HFFc6 (cell line): ENCODE data around the gene KRTAP2-4. TPM values are rescaled to one million over a fixed set of nuclear protein-coding genes. Genes with fewer than 3 reads are reported as not detected.
"Not testable (repeated sequence)": the region's sequence is repeated elsewhere in the genome, so short reads cannot be mapped to it uniquely, and the experiment has no call there.

ENCODE experiments used
- DNase-seq: peaks from one replicate; pipeline ENCODE4 v3.0.0-alpha.2; 2018
- H3K27ac Mint-ChIP-seq: 2 replicates; pipeline ENCODE4 v1.8.0; 2020; ENCODE audit warnings: mild to moderate bottlenecking, mixed read lengths
- H3K27me3 Mint-ChIP-seq: 2 replicates; pipeline ENCODE4 v1.8.0; 2021; ENCODE audit warnings: mild to moderate bottlenecking, moderate library complexity, mixed read lengths; ENCODE audit not compliant: insufficient read depth
- H3K36me3 Mint-ChIP-seq: 2 replicates; pipeline ENCODE4 v1.8.0; 2021; ENCODE audit warnings: low read depth, mixed read lengths
- H3K4me1 Mint-ChIP-seq: 2 replicates; pipeline ENCODE4 v1.8.0; 2020; ENCODE audit warnings: low read depth, mixed read lengths
- H3K4me3 Mint-ChIP-seq: 2 replicates; pipeline ENCODE4 v1.8.0; 2020; ENCODE audit warnings: mild to moderate bottlenecking, moderate library complexity, mixed read lengths
- H3K9me3 Mint-ChIP-seq: 2 replicates; pipeline ENCODE4 v1.8.0; 2020; ENCODE audit warnings: mild to moderate bottlenecking, mixed read lengths
- CTCF ChIP-seq: fragments of 200-600 bp; sonication (generic); IDR thresholded peaks from 2 replicates; pipeline ENCODE4 v1.5.0; 2021; ENCODE audit warnings: antibody characterized with exemption, mild to moderate bottlenecking
- total RNA-seq, 6 experiments: library from RNA; stranded (reverse); fragmentation: NEBNext Ultra II Directional; extraction: Animal tissue kit (Norgen Biotek cat#: 25700); gene quantifications; 2 replicates in 1 of 6; 3 replicates in 5 of 6; pipeline ENCODE4 v1.2.3, GENCODE V29; 2021

The KRTAP2-4 gene
- total RNA-seq, 6 experiments from 2014 or later, result not detected

- peak; percentile 68 for DNase-seq
- no peaks in the 10 kb centered on the region for H3K9me3 Mint-ChIP-seq
- peak overlapping the region; percentile 44 for H3K4me3 Mint-ChIP-seq
- peaks cover 83% of the 10 kb centered on the region for H3K4me1 Mint-ChIP-seq
- H3K27me3 Mint-ChIP-seq, result no peaks in the 10 kb centered on the region
- TF ChIP-seq CTCF, result no peak
- H3K27ac Mint-ChIP-seq, result peak overlapping the region; percentile 95
- peaks cover 19% of the 10 kb centered on the region for H3K36me3 Mint-ChIP-seq
Observed at GRCh38 chr17:41103896-41104295, 38.2 kb upstream of the KRTAP2-4 start.

GRCh38 chr17:41101586-41102259 lies 36.0 kb upstream of the KRTAP2-4 start, which contains the start of gene KRTAP4-16:
Gene KRTAP4-16 (minus strand): TSS chr17:41102209. CDS start chr17:41102209, 0 bp downstream.
- Mint-ChIP-seq H3K4me3 (peak within 1 kb of the TSS; percentile 78; the same call in 1 of the 2 replicates), H3K27ac (peak within 1 kb of the TSS; percentile 95), H3K27me3 (no peaks in the 10 kb centered on the region), H3K36me3 (peaks cover 5% of the 10 kb centered on the region; the same call in 1 of the 2 replicates), H3K4me1 (peaks cover 89% of the 10 kb centered on the region), H3K9me3 (no peaks in the 10 kb centered on the region)
- no peak for TF ChIP-seq CTCF
- no peak for DNase-seq

GRCh38 chr17:41099682-41100480 lies 34.2 kb upstream of the KRTAP2-4 start:
- DNase-seq, result peak; percentile 99
- H3K36me3 Mint-ChIP-seq, H3K9me3 Mint-ChIP-seq, H3K27me3 Mint-ChIP-seq: not testable (repeated sequence)
- Mint-ChIP-seq H3K27ac (peak overlapping the region; percentile 95), H3K4me3 (peak overlapping the region; percentile 46), H3K4me1 (peaks cover 86% of the 10 kb centered on the region)
- TF ChIP-seq CTCF, result peak; percentile 14; the same call in 1 of the 2 replicates

GRCh38 chr17:41098481-41098880 lies 32.8 kb upstream of the KRTAP2-4 start:
- Mint-ChIP-seq H3K36me3 (no peaks in the 10 kb centered on the region), H3K27me3 (no peaks in the 10 kb centered on the region), H3K4me1 (peaks cover 81% of the 10 kb centered on the region), H3K9me3 (no peaks in the 10 kb centered on the region), H3K4me3 (peak overlapping the region; percentile 16), H3K27ac (peak overlapping the region; percentile 87)
- TF ChIP-seq CTCF, result no peak
- peak; percentile 82 for DNase-seq

- peaks cover 3% of the 10 kb centered on the region; the same call in 1 of the 2 replicates for H3K36me3 Mint-ChIP-seq
- peaks cover 77% of the 10 kb centered on the region for H3K4me1 Mint-ChIP-seq
- no peak for DNase-seq
- no peaks in the 10 kb centered on the region for H3K27me3 Mint-ChIP-seq
- H3K4me3 Mint-ChIP-seq, result peak within 1 kb of the TSS; percentile 16
- H3K9me3 Mint-ChIP-seq, result peaks cover 3% of the 10 kb centered on the region
- peak within 1 kb of the TSS; percentile 87 for H3K27ac Mint-ChIP-seq
- TF ChIP-seq CTCF, result no peak
Observed at GRCh38 chr17:41098042-41098441, 32.4 kb upstream of the KRTAP2-4 start, which contains the start of gene KRTAP4-8. Gene KRTAP4-8 (minus strand): TSS chr17:41098142. CDS start chr17:41098084, 58 bp downstream.
